Gastroesophageal sphincter (tissue), 3 donors: ENCODE data around the gene ANO2.

ENCODE experiments used
- CTCF ChIP-seq, 4 experiments: fragments of 200-600 bp in 2 of 4; fragments of 450-650 bp in 2 of 4; sonication (generic) in 1 of 4; IDR thresholded peaks; one replicate each; pipeline ENCODE4 v1.5.1; 2017 to 2019; ENCODE audit warnings: antibody characterized with exemption in 4 of 4, mild to moderate bottlenecking in 2 of 4, moderate library complexity in 2 of 4
- EP300 ChIP-seq: sonication (generic); formaldehyde crosslinking; IDR thresholded peaks from one replicate; pipeline ENCODE4 v1.6.1; 2017; ENCODE audit warnings: antibody characterized with exemption, mild to moderate bottlenecking
- POLR2A ChIP-seq, 2 donors: fragments of 450-650 bp; IDR thresholded peaks; one replicate each; pipeline ENCODE4 v1.6.1; 2017; ENCODE audit warnings: antibody characterized with exemption in 2 of 2, mild to moderate bottlenecking in 2 of 2, moderate library complexity in 1 of 2
- POLR2AphosphoS5 ChIP-seq: sonication (generic); formaldehyde crosslinking; IDR thresholded peaks from one replicate; pipeline ENCODE4 v1.6.1; 2017; ENCODE audit warnings: antibody characterized with exemption

GRCh38 chr12:5524116-5524768 lies 420.8 kb downstream of the ANO2 start:
- TF ChIP-seq POLR2A (IDR thresholded peaks at IDR 0.05) = no peak
- no peak for TF ChIP-seq CTCF (IDR thresholded peaks at IDR 0.05)
- TF ChIP-seq EP300 = no peak
- TF ChIP-seq POLR2AphosphoS5 = no peak
